ENCODE measurements around the gene CFAP74. TPM values are rescaled to one million over a fixed set of nuclear protein-coding genes. Genes with fewer than 3 reads are reported as not detected.

CFAP74 gene
- total and polyA plus RNA-seq, 2 of the 13 experiments (the other 11 are each of a cell fraction or from before 2014, with no cell fraction given) = 0.27 to 0.62 TPM

GRCh38 chr1:1942753-1943656 is 60.6 kb downstream of the CFAP74 start (continued):
- TF ChIP-seq ZNF124 (CRISPR knock-in tag; IDR thresholded peaks at IDR 0.05) = 0 out of 2 replicates have a peak, but pooled peaks have one; percentile 27
- TF ChIP-seq HNRNPUL1 (IDR thresholded peaks at IDR 0.05; ENCODE audit: low read depth, low read length) = no peak
- peak; percentile 47; the same call in 1 of the 2 replicates for TF ChIP-seq DPF2 (CRISPR knock-in tag; IDR thresholded peaks at IDR 0.05; ENCODE audit: borderline replicate concordance, low read depth)
- peak; percentile 78 for TF ChIP-seq ZMAT3 (CRISPR knock-in tag; conservative IDR thresholded peaks at IDR 0.05)
- peak; percentile 4 for TF ChIP-seq ZEB1 (IDR thresholded peaks at IDR 0.05; ENCODE audit: insufficient replicate concordance, low read depth)
- TF ChIP-seq ZNF484 (CRISPR knock-in tag; IDR thresholded peaks at IDR 0.05; ENCODE audit: borderline replicate concordance, low read depth) = no peak
- TF ChIP-seq, protein P1, sequence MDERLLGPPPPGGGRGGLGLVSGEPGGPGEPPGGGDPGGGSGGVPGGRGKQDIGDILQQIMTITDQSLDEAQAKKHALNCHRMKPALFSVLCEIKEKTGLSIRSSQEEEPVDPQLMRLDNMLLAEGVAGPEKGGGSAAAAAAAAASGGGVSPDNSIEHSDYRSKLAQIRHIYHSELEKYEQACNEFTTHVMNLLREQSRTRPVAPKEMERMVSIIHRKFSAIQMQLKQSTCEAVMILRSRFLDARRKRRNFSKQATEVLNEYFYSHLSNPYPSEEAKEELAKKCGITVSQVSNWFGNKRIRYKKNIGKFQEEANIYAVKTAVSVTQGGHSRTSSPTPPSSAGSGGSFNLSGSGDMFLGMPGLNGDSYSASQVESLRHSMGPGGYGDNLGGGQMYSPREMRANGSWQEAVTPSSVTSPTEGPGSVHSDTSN (CRISPR knock-in tag; IDR thresholded peaks at IDR 0.05) = no peak
- no peak for TF ChIP-seq CREB1 (IDR thresholded peaks at IDR 0.05)
- peak; percentile 76 for TF ChIP-seq CREB1 (CRISPR knock-in tag; IDR thresholded peaks at IDR 0.05)
- TF ChIP-seq IRF9 (CRISPR knock-in tag; IDR thresholded peaks at IDR 0.05; ENCODE audit: borderline replicate concordance) = peak; percentile 74; the same call in 1 of the 2 replicates
- peak; percentile 80; the same call in 1 of the 2 replicates for TF ChIP-seq ARNTL (CRISPR knock-in tag; IDR thresholded peaks at IDR 0.05)
- no peak for TF ChIP-seq HNRNPH1 (optimal IDR thresholded peaks at IDR 0.05; ENCODE audit: low read depth, low read length)
- TF ChIP-seq ZC3H13 (CRISPR knock-in tag; IDR thresholded peaks at IDR 0.05) = peak; percentile 75
- 0 out of 2 replicates have a peak, but pooled peaks have one; percentile 3 for TF ChIP-seq NCOA5 (CRISPR knock-in tag; IDR thresholded peaks at IDR 0.05)
- peak; percentile 62; the same call in 1 of the 2 replicates for TF ChIP-seq BCL3 (CRISPR knock-in tag; IDR thresholded peaks at IDR 0.05)
- peak; percentile 62; the same call in 1 of the 2 replicates for TF ChIP-seq ZNF768 (CRISPR knock-in tag; IDR thresholded peaks at IDR 0.05)
- peak; percentile 85 for TF ChIP-seq ZFY (CRISPR knock-in tag; IDR thresholded peaks at IDR 0.05)
- TF ChIP-seq, protein P2, sequence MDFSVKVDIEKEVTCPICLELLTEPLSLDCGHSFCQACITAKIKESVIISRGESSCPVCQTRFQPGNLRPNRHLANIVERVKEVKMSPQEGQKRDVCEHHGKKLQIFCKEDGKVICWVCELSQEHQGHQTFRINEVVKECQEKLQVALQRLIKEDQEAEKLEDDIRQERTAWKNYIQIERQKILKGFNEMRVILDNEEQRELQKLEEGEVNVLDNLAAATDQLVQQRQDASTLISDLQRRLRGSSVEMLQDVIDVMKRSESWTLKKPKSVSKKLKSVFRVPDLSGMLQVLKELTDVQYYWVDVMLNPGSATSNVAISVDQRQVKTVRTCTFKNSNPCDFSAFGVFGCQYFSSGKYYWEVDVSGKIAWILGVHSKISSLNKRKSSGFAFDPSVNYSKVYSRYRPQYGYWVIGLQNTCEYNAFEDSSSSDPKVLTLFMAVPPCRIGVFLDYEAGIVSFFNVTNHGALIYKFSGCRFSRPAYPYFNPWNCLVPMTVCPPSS (IDR thresholded peaks at IDR 0.05) = no peak
- no peak for TF ChIP-seq ZNF615 (CRISPR knock-in tag; IDR thresholded peaks at IDR 0.05; ENCODE audit: borderline replicate concordance)
- no peak for TF ChIP-seq CREBL2 (CRISPR knock-in tag; IDR thresholded peaks at IDR 0.05; ENCODE audit: borderline replicate concordance)
- 0 out of 2 replicates have a peak, but pooled peaks have one; percentile 39 for TF ChIP-seq ZNF782 (CRISPR knock-in tag; IDR thresholded peaks at IDR 0.05; ENCODE audit: borderline replicate concordance)
- TF ChIP-seq, protein P3, sequence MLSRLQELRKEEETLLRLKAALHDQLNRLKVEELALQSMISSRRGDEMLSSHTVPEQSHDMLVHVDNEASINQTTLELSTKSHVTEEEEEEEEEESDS (CRISPR knock-in tag; IDR thresholded peaks at IDR 0.05; ENCODE audit: borderline replicate concordance) = no peak
- TF ChIP-seq DR1 (CRISPR knock-in tag; IDR thresholded peaks at IDR 0.05) = peak; percentile 89
- TF ChIP-seq FOSL1 (CRISPR knock-in tag; IDR thresholded peaks at IDR 0.05; ENCODE audit: borderline replicate concordance) = no peak

Data from HepG2 (cell line).